GM18867 (cell line): Measurements from ENCODE around the gene ZFYVE16.
A peak's percentile ranks its signal among the peaks of the same experiment; 100 is the strongest.
"Not testable (repeated sequence)": the region's sequence is repeated elsewhere in the genome, so short reads cannot be mapped to it uniquely, and the experiment has no call there.

Source experiments
- ATAC-seq: cut with Tn5 transposase; IDR thresholded peaks from one replicate; pipeline ENCODE4 v1.9.1; 2021; ENCODE audit warnings: mild to moderate bottlenecking, moderate library complexity; ENCODE audit not compliant: unreplicated experiment

The ZFYVE16 gene

DNA sequence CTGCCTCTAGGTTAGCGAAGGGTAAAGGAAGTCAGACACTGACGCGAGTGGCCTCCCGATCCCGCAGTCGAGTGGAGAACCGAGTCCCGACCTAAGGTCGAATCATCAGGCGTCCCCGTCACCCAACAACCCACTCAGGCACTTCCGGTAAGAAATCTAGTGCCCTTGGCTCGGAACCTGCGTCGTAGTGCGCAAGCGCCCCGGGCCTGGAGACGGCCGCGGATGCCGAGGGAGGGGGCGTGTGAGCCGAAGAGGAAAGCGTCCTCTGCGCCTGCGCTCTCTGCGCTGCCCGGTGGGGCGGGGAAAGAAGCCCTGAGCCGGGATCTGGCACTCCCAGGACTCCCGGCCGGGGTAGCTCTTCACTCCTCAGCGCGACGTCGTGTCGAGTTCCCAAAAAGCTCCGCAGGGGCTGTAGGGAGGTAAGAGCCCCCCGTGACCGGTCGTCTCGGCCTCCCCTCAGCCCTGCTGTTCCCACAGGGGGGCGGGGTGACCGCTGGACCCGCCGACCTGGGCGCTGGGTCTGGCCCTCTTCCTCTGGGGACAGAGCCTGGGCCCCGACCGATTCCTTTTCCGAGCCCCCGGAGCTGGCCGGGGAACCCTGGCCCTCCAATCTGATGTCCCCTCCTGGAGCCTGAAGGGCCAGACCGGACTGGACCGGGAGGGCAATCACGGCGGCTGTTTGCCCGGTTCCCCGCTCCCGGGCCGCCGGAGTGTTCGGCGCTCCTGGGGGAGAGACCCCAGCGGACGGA is at the start of gene ZFYVE16:
ZFYVE16 (plus strand) TSS at position 330 of the 749 bp plus-strand sequence. CDS start 26,084 bp downstream, outside the sequence.
- peak; percentile 89 for ATAC-seq

GRCh38 chr5:80360914-80361444 is 46.9 kb upstream of the ZFYVE16 start:
- no peak for ATAC-seq

- no peak for ATAC-seq
Observed at GRCh38 chr5:80364892-80365291, 43.0 kb upstream of the ZFYVE16 start.

- no peak for ATAC-seq
Observed at GRCh38 chr5:80368661-80369480, 39.0 kb upstream of the ZFYVE16 start.

GRCh38 chr5:80369521-80369920 is 38.3 kb upstream of the ZFYVE16 start:
- ATAC-seq = no peak

GRCh38 chr5:80370390-80370789 is 37.5 kb upstream of the ZFYVE16 start:
- ATAC-seq = no peak

DNA sequence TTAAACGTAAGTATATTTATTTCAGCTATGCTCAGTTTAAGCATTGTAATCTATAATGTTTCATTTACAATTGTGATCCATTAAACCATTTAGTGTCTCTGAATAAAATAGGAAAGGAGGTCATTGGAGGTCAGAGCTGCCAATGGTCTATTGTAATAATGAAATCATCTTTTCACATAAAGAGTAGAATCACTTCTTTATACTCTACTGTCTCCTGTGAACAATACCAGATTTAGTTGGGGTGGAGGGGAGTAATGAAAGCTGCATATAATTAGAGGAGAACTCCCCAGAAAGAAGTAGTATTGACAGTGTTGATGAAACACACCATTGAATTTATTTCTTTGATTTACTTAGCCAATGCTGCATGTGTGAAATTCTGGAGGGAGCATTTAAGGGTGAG is 35.1 kb upstream of the ZFYVE16 start:
- ATAC-seq = no peak

GRCh38 chr5:80374188-80374587 is 33.7 kb upstream of the ZFYVE16 start:
- ATAC-seq = no peak

- no peak for ATAC-seq
Observed at GRCh38 chr5:80376557-80376956, 31.3 kb upstream of the ZFYVE16 start.

DNA sequence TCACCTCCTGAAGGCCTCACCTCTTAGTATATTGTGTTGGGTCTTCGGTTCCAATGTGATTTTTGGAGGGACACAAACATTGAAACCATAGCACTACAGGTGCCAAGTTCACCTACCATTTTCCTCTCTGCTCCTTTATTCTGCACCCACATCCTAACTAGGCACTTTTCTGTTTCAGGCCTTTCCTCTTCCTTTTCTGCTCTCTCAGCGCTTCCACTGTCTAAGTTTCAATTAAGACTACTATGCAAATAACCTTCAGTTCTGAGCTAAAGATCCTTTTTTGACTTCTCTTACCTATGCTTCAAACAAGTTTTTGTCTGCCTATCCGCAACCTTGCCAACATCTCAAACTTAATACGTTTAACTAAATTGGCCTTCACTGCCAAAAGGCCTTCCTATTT is 25.4 kb upstream of the ZFYVE16 start:
- no peak for ATAC-seq

DNA sequence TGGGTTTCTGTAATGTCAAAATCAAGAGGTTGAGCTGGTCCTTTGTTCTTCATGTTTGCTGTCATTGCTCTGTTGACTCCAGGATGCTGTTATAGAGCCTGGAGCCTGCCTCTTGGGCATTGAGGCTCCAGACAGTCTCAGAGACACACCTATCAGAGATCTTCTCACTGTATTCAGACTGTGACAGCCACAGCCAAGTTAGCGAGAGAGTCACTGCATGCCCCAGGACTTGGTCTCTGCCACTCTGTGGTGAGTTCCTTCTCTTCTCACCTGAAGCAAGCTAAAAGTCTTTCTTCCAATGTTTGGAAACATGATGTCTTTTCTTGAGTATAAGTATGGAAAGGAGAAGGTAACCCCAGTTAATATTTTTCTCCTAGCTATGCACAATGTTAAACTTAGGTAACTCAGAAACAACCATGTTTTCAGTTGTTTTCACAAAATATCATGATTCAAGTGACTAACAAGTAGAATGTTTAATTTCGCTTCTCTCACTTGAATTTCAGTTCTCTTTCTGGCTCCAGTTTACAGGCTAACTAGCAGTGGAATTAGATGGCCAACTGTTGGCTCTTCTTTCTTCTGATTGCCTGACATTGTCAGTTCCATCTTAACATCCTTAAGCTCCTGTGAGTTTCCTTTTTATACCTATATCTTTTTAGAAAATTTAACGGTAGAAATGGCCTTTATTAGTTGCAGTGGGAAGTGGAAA is 20.6 kb upstream of the ZFYVE16 start:
- peak; percentile 80 for ATAC-seq

- no peak for ATAC-seq
Observed at GRCh38 chr5:80389580-80389979, 18.3 kb upstream of the ZFYVE16 start.

DNA sequence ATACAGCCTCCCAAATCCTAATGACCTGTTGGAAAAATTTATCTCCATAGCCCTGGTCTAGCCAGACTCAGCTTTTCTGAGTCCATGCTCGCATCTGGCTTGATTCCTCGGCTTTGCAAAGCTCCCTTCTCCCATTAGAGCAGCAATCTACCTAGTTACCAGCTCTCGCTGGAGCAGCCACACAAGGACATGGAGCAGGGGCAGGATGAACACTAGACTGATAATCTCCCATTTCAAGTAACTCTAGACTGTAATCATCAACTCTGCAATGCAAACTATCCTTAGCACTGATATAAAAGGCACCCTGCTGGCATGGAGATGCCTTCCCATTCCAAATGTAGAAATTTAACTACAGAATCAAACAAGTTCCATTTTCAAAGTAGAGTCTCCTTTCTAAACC is 17.5 kb upstream of the ZFYVE16 start:
- not testable (repeated sequence) for ATAC-seq

- not testable (repeated sequence) for ATAC-seq
Observed at GRCh38 chr5:80391267-80391666, 16.6 kb upstream of the ZFYVE16 start.

DNA sequence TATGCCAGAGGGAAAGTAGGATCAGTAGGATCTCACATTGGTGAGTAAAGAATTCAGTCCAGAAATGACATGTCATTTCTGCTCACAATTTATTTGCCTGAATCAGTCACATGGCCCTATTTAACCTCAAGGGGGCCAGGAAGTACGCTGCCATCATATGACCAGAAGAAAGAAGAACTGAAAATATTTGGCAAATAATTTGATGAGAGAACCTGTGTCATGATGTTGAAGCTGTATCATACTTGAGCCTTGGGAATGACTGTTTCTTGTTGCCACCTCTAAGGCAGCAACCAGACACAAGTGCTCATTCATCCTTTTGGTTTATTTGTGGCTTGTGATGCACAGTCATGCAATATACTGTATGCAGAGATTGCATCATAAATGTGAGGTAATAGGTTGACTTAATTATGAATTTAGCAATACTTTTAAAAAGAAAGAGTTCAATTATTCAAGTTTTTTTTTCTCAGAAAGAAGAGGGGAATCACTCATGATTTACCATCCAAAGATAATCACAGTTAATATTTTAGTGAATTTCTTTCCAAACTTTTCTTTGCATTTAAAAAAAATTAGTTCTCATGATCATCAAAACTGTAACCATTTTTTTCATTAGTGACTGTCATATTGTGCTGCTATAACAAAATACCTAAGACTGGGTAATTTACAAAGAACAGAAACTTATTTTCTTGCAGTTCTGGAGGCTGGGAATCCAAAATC is 8.2 kb upstream of the ZFYVE16 start:
- peak; percentile 88 for ATAC-seq

DNA sequence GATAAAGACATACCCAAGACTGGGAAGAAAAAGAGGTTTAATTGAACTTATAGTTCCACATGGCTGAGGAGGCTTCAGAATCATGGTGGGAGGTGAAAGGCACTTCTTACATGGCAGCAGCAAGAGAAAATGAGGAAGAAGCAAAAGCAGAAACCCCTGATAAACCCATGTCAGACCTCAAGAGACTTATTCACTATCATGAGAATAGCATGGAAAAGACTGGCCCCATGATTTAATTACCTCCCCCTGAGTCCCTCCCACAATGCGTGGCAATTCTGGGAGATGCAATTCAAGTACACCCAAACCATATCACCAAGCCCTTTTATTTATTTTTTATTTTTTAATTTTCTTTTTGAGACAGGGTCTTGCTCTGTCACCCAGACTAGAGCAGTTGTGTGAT is 7.5 kb upstream of the ZFYVE16 start:
- not testable (repeated sequence) for ATAC-seq

- ATAC-seq = no peak
Observed at GRCh38 chr5:80403782-80404181, 4.1 kb upstream of the ZFYVE16 start.

DNA sequence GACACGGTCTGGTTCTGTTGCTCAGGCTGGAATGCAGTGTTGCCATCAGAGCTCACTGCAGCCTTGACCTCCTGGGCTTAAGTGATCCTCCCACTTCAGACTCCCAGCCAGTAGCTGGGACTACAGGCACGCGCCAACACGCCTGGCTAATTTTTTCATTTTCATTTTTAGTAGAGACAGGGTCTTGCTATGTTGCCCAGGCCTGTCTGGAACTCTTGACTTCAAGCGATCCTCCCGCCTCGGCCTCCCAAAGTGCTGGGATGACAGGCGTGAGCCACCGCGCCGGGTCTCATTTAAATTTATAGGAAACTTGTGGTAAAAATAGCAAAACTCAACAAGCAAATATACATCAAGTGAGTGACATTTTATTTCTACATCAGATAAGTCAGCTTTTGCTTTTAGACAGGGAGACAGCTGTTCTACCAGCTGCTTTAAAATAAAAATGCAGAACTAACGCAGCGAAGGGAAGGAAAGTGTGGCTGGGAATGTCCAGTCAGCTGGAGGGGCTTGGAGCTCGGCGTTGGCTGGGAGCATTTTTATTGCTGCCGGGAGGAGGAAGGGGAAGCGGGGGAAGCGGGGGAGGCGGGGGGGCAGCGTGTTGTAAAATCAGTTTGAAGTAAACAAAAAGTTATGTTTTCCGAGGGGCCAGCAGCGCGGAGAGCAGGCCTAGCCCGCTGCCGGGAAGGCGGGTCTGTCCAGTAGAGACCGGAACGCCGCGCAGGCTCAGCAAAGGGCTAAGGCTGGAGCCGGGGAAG is 707 bp upstream of the ZFYVE16 start:
- no peak for ATAC-seq

DNA sequence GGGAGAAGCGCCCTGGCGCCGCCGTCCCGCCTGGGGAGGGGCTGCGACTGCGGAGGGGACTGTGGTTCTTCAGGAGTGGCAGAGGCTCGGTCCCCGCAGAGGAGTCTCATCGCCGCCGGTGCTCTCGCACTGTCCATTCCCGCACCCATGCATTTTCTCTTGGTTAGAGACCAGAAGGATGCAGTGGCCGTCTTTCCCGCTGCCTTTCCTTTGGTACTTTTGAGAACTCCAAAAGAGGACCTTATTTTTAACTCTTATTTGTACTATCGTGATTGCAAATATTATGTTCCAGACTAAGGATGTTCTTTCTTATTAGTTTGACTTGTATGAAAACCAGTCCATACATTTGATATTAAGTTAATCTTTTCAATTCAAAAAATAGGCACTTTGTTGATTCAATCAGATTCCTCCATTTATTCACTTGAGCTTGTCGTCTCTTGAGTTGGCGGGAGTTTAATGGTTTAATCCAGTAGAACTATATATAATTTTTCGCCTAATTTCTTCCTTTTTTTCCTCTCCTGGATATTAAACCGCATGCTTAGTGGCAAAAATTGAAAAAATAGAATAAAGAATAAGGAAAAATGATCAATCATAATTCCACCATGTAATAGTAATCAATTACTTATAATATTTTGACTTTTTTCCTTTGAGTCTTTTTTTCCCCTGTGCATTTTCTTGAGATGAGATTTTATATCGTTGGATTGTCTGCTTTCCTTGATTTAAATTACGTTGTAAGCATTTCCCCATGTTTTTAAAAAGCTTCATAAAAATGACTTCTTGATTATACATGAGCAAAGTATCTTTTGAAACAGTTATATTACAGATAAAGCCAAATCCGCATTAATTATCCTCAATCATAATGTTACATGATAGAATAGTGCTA is 861 bp downstream of the ZFYVE16 start:
- no peak for ATAC-seq
